Upper lobe of right lung (tissue), 1 donor: ENCODE results near the gene TBCB. TPM values are rescaled to one million over a fixed set of nuclear protein-coding genes. Genes with fewer than 3 reads are reported as not detected.
A peak's percentile ranks its signal among the peaks of the same experiment; 100 is the strongest.
"Not testable (repeated sequence)": the region's sequence is repeated elsewhere in the genome, so short reads cannot be mapped to it uniquely, and the experiment has no call there.

Source experiments
- ATAC-seq: fragments of 200-7000 bp; cut with Tn5 transposase; one replicate; pipeline ENCODE4 v1.9.1; 2020; ENCODE audit warnings: mild to moderate bottlenecking, moderate library complexity
- DNase-seq: peaks from one replicate; pipeline ENCODE4 v3.0.0-alpha.2; 2020
- H3K27ac ChIP-seq: fragments of 200-600 bp; one replicate; pipeline ENCODE4 v1.8.0; 2022
- H3K27me3 ChIP-seq: fragments of 200-600 bp; one replicate; pipeline ENCODE4 v1.8.0; 2022; ENCODE audit warnings: mild to moderate bottlenecking
- H3K36me3 ChIP-seq: fragments of 200-600 bp; one replicate; pipeline ENCODE4 v1.8.0; 2022
- H3K4me1 ChIP-seq: fragments of 200-600 bp; one replicate; pipeline ENCODE4 v1.8.0; 2022
- H3K4me3 ChIP-seq: fragments of 200-600 bp; one replicate; pipeline ENCODE4 v1.8.0; 2022; ENCODE audit warnings: mild to moderate bottlenecking
- H3K9me3 ChIP-seq: fragments of 200-600 bp; one replicate; pipeline ENCODE4 v1.8.0; 2022
- CTCF ChIP-seq: fragments of 200-600 bp; IDR thresholded peaks from one replicate; pipeline ENCODE4 v1.8.0; 2022; ENCODE audit warnings: antibody characterized with exemption
- intact Hi-C: fragments of 100-400 bp; cut with DNase I; formaldehyde crosslinking; loops from one replicate; pipeline ENCODE4 v1.11.0; 2022
- long read RNA-seq: library from polyadenylated mRNA; unstranded; transcript quantifications from one replicate; pipeline ENCODE4 v2.0.0, GENCODE V29; 2021
- total RNA-seq: library from RNA; stranded (reverse); fragmentation: NEBNext Ultra II Directional; extraction: Animal tissue kit (Norgen Biotek cat#: 25700); gene quantifications from one replicate; pipeline ENCODE4 v1.2.1, GENCODE V29; 2021
- donor health status: DM: no; HTN: yes; CAD: no; lungs with severe emphysema.

TBCB gene
- 82.2 TPM for total RNA-seq
- long read RNA-seq, transcript TBCB-201 (6 exons, 1,473 nt) = major isoform, 64 of 78 reads
- long read RNA-seq, partial matches to known transcripts = 2 of 78 reads
- long read RNA-seq, other reads (novel, unspliced or antisense) = 10 of 78 reads

- H3K27me3 ChIP-seq = no peaks in the 10 kb centered on the region
These were observed at the start of gene TBCB for GRCh38 chr19:36115453-36116343. Gene TBCB, plus strand, starts transcription at chr19:36115468. Its CDS starts 93 bp downstream, at chr19:36115561.

GRCh38 chr19:36067681-36068080 is 47.6 kb upstream of the TBCB start:
- no peak for ATAC-seq
- intact Hi-C loops = no loop called here
- Histone ChIP-seq H3K4me1 (no peaks in the 10 kb centered on the region), H3K27me3 (no peaks in the 10 kb centered on the region), H3K9me3 (no peaks in the 10 kb centered on the region), H3K4me3 (no peak overlapping the region), H3K27ac (no peak overlapping the region), H3K36me3 (no peaks in the 10 kb centered on the region)
- TF ChIP-seq CTCF = no peak
- DNase-seq = no peak

More at GRCh38 chr19:36115453-36116343, at the start of gene TBCB:
- Histone ChIP-seq H3K27ac (peak within 1 kb of the TSS; percentile 85), H3K4me3 (peak within 1 kb of the TSS; percentile 77), H3K9me3 (no peaks in the 10 kb centered on the region), H3K4me1 (peaks cover 12% of the 10 kb centered on the region), H3K36me3 (peaks cover 35% of the 10 kb centered on the region)
- no peak for TF ChIP-seq CTCF
- intact Hi-C loops = no loop called here
- DNase-seq (peak; percentile 93), ATAC-seq (peak; percentile 77)

GRCh38 chr19:36068810-36069499 is 46.3 kb upstream of the TBCB start:
- intact Hi-C loops, ATAC-seq, H3K4me1 ChIP-seq, H3K27ac ChIP-seq, H3K4me3 ChIP-seq, H3K36me3 ChIP-seq, H3K9me3 ChIP-seq, DNase-seq, H3K27me3 ChIP-seq: not testable (repeated sequence)

- Histone ChIP-seq H3K27me3 (no peaks in the 10 kb centered on the region), H3K27ac (no peak overlapping the region), H3K36me3 (no peaks in the 10 kb centered on the region), H3K4me3 (no peak overlapping the region), H3K4me1 (no peaks in the 10 kb centered on the region), H3K9me3 (no peaks in the 10 kb centered on the region)
- intact Hi-C loops = no loop called here
- ATAC-seq (no peak), DNase-seq (no peak)
- TF ChIP-seq CTCF = no peak
These were observed 43.2 kb upstream of the TBCB start for GRCh38 chr19:36072081-36072480.

GRCh38 chr19:36073121-36073876 is 42.0 kb upstream of the TBCB start:
- Histone ChIP-seq H3K9me3 (no peaks in the 10 kb centered on the region), H3K4me3 (no peak overlapping the region), H3K36me3 (no peaks in the 10 kb centered on the region), H3K27me3 (no peaks in the 10 kb centered on the region), H3K4me1 (no peaks in the 10 kb centered on the region), H3K27ac (no peak overlapping the region)
- DNase-seq (no peak), ATAC-seq (no peak)
- intact Hi-C loops = no loop called here
- TF ChIP-seq CTCF = no peak
